Lung (tissue), 12 donors: ENCODE measurements around the gene GNG7. TPM values are rescaled to one million over a fixed set of nuclear protein-coding genes. Genes with fewer than 3 reads are reported as not detected.
A peak's percentile ranks its signal among the peaks of the same experiment; 100 is the strongest.
"Not testable (repeated sequence)": the region's sequence is repeated elsewhere in the genome, so short reads cannot be mapped to it uniquely, and the experiment has no call there.

Experiments
- ATAC-seq: fragments of 200-7000 bp; cut with Tn5 transposase; one replicate; pipeline ENCODE4 v1.9.1; 2020; ENCODE audit warnings: moderate number of reproducible peaks; ENCODE audit not compliant: insufficient read depth, low FRiP score
- DNase-seq, 3 donors: peaks; one replicate each; pipeline ENCODE4 v3.0.0-alpha.2; 2013 to 2017
- H3K27ac ChIP-seq, 2 donors: one replicate each; pipeline ENCODE4 v1.5.1; 2013; ENCODE audit warnings: mild to moderate bottlenecking in 2 of 2, moderate library complexity in 2 of 2, control low read depth in 1 of 2, inconsistent platforms in 1 of 2, low read depth in 1 of 2, low read length in 1 of 2
- H3K27me3 ChIP-seq, 3 donors: one replicate each; pipeline ENCODE4 v1.5.1; 2013; ENCODE audit warnings: low read length in 2 of 3; ENCODE audit not compliant: control insufficient read depth in 3 of 3, insufficient read depth in 3 of 3
- H3K36me3 ChIP-seq, 4 donors: one replicate each; pipeline ENCODE4 v1.5.1; 2013; ENCODE audit warnings: low read length in 4 of 4, mild to moderate bottlenecking in 1 of 4, moderate library complexity in 1 of 4; ENCODE audit not compliant: control insufficient read depth in 4 of 4, insufficient read depth in 4 of 4
- H3K4me1 ChIP-seq, 5 donors: one replicate each; pipeline ENCODE4 v1.5.1; 2013; ENCODE audit warnings: low read length in 5 of 5, mild to moderate bottlenecking in 2 of 5, moderate library complexity in 1 of 5; ENCODE audit not compliant: control insufficient read depth in 5 of 5, insufficient read depth in 5 of 5
- H3K4me3 ChIP-seq: one replicate; pipeline ENCODE4 v1.5.1; 2013; ENCODE audit warnings: mild to moderate bottlenecking, control low read depth, moderate library complexity
- H3K9ac ChIP-seq, 2 donors: one replicate each; pipeline ENCODE4 v1.5.1; 2013; ENCODE audit warnings: low read length in 2 of 2, control low read depth in 1 of 2; ENCODE audit not compliant: insufficient read depth in 1 of 2
- H3K9me3 ChIP-seq, 4 donors: one replicate each; pipeline ENCODE4 v1.5.1; 2013; ENCODE audit warnings: low read length in 3 of 4, mild to moderate bottlenecking in 1 of 4, moderate library complexity in 1 of 4; ENCODE audit not compliant: control insufficient read depth in 4 of 4, insufficient read depth in 3 of 4
- WGBS, 2 donors: extraction: QIAGEN DNeasy Blood & Tissue Kit; methylation state at CpG; one replicate each; pipeline ENCODE4 v1.1.7; 2013; 5-methylcytosine and 5-hydroxymethylcytosine counted together
- polyA plus RNA-seq, 2 donors: library from polyadenylated mRNA; stranded (reverse); fragments of 200-250 nt; gene quantifications; one replicate each; pipeline ENCODE4 v1.2.1, GENCODE V29; 2013
- total RNA-seq, 2 donors: library from RNA; depleted of rRNA in 1 of 2; stranded (reverse); fragments of >200 nt in 1 of 2; gene quantifications; one replicate each; pipeline ENCODE4 v1.2.1, GENCODE V29; 2014 to 2021
- TF ChIP-seq, protein P1 (sequence below): IDR thresholded peaks from 2 replicates; pipeline ENCODE4 v1.5.1; 2012; ENCODE audit warnings: mild to moderate bottlenecking; ENCODE audit errors: control extremely low read depth, extremely low read depth
- donor health status: control.
- donor health status: control.
- donor health status: Bipolar disorder and iron deficiency.
- donor health status: healthy.
- donor health status: DM: yes; HTN: yes; CAD: no.

Gene GNG7
- total and polyA plus RNA-seq, 4 donors: 1.6 to 4.5 (median 2.8) TPM

DNA sequence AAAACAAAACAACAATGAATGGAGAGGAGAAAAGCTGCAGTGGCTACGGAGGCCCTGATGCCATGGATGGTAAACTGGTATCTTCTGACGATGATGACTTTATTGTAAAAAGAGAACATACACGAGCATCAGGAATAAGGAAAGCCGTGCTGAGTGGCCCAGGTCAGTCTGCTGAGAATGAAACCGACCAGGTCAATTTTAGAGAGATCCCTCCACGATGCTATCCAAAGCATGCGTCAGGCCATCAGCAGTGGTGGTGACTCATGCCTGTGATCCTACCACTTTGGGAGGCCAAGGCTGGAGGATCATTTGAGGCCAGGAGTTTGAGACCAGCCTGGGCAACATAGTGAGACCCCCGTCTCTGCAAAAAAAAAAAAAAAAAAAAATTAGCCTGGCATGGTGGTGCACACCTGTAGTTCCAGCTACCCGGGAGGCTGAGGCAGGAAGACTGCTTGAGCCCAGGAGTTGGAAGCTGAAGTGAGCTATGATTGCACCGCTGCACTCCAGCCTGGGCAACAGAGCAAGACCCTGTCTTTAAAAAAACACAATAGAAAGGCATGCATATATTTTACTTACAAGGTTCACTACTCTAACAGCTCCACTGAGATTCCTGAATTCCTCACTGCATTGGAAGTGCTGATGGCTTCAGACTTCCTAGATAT, 164.3 kb downstream of the GNG7 start:
- Histone ChIP-seq H3K9me3 (no peaks in the 10 kb centered on the region), H3K4me1 (peaks cover 0 to 15% (median 3%) of the 10 kb centered on the region in 5 donors), H3K27me3 (no peaks in the 10 kb centered on the region), H3K27ac (no peak overlapping the region), H3K4me3 (no peak overlapping the region), H3K36me3 (no peaks in the 10 kb centered on the region), H3K9ac (no peak overlapping the region)
- TF ChIP-seq, protein P1, sequence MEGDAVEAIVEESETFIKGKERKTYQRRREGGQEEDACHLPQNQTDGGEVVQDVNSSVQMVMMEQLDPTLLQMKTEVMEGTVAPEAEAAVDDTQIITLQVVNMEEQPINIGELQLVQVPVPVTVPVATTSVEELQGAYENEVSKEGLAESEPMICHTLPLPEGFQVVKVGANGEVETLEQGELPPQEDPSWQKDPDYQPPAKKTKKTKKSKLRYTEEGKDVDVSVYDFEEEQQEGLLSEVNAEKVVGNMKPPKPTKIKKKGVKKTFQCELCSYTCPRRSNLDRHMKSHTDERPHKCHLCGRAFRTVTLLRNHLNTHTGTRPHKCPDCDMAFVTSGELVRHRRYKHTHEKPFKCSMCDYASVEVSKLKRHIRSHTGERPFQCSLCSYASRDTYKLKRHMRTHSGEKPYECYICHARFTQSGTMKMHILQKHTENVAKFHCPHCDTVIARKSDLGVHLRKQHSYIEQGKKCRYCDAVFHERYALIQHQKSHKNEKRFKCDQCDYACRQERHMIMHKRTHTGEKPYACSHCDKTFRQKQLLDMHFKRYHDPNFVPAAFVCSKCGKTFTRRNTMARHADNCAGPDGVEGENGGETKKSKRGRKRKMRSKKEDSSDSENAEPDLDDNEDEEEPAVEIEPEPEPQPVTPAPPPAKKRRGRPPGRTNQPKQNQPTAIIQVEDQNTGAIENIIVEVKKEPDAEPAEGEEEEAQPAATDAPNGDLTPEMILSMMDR: no peak
- no peak for DNase-seq
- ATAC-seq: no peak
- WGBS, 2 donors: 94 to 97% methylated on average over 10 of the region's 10 CpGs

DNA sequence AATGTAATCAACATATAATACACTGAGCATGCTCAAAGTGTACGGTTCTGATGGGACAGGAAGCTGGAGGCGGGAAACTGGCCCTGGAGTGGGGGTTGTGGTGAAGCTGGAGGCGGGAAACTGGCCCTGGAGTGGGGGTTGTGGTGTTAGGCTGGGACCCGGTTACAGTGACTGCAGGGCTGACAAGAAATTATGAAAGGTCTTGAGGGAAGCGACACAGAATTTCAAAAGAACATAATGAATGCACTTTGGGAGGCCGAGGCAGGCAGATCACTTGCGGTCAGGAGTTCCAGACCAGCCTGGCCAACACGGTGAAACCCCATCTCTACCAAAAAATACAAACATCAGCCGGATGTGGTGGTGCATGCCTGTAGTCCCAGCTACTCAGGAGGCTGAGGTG, 164.9 kb downstream of the GNG7 start:
- H3K9ac ChIP-seq, H3K36me3 ChIP-seq, ATAC-seq, H3K9me3 ChIP-seq, H3K27ac ChIP-seq, H3K27me3 ChIP-seq, DNase-seq, H3K4me3 ChIP-seq: not testable (repeated sequence)
- peaks cover 0 to 10% (median 3%) of the 10 kb centered on the region in 5 donors for H3K4me1 ChIP-seq
- WGBS, 2 donors: 34 to 67% methylated on average over 9 of the region's 9 CpGs

GRCh38 chr19:2536461-2536860, 166.0 kb downstream of the GNG7 start:
- no peak overlapping the region for H3K27ac ChIP-seq
- 83 to 93% methylated on average over 12 of the region's 12 CpGs for WGBS, 2 donors
- TF ChIP-seq, protein P1: no peak

DNA sequence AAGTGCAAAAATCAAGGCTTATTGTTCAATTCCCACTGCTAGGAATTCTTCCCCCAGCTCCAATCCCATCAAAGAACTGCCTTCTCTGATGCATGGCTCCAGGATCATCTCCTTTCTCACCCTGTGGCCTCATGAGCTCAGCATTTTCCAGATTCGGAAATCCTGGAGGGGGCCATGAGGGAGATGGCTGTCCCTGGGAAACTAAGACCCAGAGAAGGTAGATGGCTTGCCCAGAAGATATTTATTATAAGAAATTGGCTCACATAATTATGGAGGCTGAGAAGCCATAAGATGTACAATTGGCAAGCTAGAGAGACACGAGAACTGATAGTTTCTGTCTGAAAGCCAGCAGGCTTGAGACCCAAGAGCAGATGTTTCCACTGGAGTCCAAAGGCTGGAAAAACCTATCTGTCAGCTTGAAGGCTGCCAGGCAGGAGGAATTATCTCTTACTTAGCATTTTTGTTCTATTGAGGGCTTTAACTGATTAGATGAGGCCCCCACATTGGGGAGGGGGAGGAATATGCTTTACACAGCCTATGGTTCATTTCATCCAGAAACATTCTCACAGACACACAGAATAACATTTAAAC, 168.0 kb downstream of the GNG7 start:
- Histone ChIP-seq H3K9ac (no peak overlapping the region), H3K27ac (peak overlapping the region in 1 of 2 donors; percentile 16), H3K36me3 (no peaks in the 10 kb centered on the region), H3K4me3 (no peak overlapping the region), H3K27me3 (no peaks in the 10 kb centered on the region), H3K4me1 (peaks cover 0 to 3% (median 0%) of the 10 kb centered on the region in 5 donors), H3K9me3 (no peaks in the 10 kb centered on the region)
- DNase-seq (no peak), ATAC-seq (no peak)
- TF ChIP-seq, protein P1: no peak
- WGBS, 2 donors: 90 to 96% methylated on average over 2 of the region's 2 CpGs

More at GRCh38 chr19:2536461-2536860, 166.0 kb downstream of the GNG7 start:
- Histone ChIP-seq H3K27me3 (no peaks in the 10 kb centered on the region), H3K36me3 (no peaks in the 10 kb centered on the region), H3K4me3 (no peak overlapping the region), H3K9ac (no peak overlapping the region), H3K4me1 (peaks cover 0 to 7% (median 3%) of the 10 kb centered on the region in 5 donors), H3K9me3 (no peaks in the 10 kb centered on the region)
- no peak for DNase-seq
- no peak for ATAC-seq
